GM21381 (cell line): ENCODE results near the gene STAT4.
A peak's percentile ranks its signal among the peaks of the same experiment; 100 is the strongest.

Experiments
- ATAC-seq: cut with Tn5 transposase; IDR thresholded peaks from one replicate; pipeline ENCODE4 v1.9.1; 2021; ENCODE audit warnings: mild to moderate bottlenecking, moderate library complexity; ENCODE audit not compliant: unreplicated experiment

Gene STAT4

GRCh38 chr2:191087311-191087710 lies 63.5 kb downstream of the STAT4 start:
- ATAC-seq = no peak

DNA sequence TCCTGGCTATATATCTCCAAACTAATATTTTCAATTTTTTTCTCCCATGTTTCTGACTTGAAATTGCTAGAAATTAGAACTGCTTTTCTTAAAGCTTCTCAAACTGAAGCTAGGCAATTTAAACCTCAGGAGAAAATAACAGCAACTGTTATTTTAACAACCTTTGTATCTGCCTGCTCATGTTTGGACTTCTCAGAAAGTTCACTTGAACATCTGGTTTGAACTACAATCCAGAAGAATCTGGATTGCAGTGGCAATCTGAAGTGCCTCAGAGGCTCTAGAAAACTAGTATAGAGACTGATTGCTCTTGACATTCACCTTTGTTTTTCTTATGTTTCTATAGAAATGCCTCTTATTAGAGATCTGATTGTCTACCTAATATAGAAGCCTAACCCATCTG lies 64.1 kb downstream of the STAT4 start:
- ATAC-seq = no peak

- ATAC-seq = no peak
Measured at GRCh38 chr2:191083540-191083939, 67.3 kb downstream of the STAT4 start.

GRCh38 chr2:191082321-191082720 lies 68.5 kb downstream of the STAT4 start:
- ATAC-seq = no peak

GRCh38 chr2:191081411-191082155 lies 69.2 kb downstream of the STAT4 start:
- ATAC-seq = no peak

DNA sequence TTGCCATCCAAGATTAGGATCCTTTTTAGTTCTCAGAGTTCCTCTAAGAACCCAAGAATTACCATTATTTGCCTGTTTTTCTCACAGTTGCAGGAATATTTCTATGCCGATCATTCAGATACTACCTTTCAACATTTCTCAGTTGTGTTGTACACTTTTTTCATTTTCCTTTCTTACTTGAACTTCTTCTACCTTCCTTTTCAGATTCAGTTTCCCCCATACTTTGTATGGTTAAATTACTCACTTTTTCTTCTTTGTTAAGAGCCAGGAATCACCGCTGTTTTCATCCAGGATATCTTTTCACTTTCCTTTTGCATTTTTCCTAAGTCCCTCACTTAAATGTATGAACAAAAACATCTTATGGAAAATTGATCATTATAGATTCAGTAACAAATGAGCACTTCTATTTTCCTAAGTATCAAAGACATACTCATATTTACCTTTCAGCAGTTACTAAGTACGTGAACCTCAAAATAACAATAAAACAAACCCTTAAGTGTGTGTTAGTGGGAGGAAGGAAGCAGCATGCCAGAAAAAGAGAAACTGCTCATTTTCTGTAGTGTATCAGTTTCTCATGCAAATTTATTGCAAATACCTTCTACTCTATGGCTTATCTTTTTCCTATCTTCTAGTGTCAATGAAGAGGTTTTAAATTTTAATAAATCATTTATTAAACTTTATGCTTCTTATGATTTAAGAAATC lies 72.5 kb downstream of the STAT4 start:
- ATAC-seq = peak; percentile 54

GRCh38 chr2:191070276-191070675 lies 80.5 kb downstream of the STAT4 start:
- ATAC-seq = no peak

DNA sequence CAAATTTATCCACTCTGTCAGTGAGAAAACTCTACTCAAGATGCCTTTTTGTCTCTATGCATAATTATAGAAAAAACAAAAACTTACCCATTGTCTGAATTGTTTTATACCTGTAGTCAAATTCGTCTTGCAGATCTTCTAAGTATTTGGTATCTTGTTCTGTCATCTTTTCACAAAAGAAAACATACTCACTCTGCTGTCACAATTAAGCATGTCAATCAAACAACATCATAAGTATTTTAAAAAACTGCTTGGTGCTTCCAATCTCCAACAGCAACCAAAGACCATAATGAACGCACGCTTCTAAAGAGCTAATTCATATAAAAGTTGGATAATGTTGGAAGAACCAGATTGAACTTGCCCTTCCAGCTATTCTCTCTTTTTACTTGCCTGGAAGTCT lies 81.2 kb downstream of the STAT4 start:
- no peak for ATAC-seq

DNA sequence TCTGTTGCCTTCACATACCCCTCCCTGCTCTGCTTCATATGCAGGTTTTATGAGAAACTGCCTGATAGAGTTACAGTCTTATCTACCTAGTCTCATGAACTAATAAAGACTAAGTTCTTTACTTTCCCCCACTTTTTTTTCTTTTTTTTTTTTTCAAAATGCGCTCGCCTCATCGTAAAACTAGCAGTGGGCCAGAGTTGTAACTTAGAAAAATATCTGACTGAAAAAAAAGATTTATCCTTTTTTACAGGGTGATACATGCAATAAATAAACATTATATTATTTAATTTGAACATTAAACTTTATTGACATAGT lies 83.9 kb downstream of the STAT4 start:
- no peak for ATAC-seq

- no peak for ATAC-seq
Measured at GRCh38 chr2:191066197-191066918, 84.4 kb downstream of the STAT4 start.

DNA sequence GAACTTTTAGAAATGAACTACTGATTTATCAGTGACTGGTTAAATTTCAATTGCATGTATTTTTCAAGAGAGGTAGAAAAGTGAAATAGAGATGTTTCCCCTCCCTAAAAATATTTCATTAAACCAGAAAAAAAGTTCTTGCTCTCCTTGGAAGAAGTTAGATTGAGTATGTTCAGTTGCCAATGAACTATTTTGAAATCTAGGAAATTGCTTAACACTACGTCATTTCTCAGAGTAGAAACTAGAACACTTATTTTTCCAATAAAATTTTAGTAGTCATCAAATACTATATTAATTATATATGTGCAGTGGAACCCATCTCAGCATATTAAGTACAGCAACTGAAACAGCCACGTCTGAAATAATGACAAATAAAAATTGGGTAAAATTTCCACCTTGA lies 85.0 kb downstream of the STAT4 start:
- ATAC-seq = no peak

DNA sequence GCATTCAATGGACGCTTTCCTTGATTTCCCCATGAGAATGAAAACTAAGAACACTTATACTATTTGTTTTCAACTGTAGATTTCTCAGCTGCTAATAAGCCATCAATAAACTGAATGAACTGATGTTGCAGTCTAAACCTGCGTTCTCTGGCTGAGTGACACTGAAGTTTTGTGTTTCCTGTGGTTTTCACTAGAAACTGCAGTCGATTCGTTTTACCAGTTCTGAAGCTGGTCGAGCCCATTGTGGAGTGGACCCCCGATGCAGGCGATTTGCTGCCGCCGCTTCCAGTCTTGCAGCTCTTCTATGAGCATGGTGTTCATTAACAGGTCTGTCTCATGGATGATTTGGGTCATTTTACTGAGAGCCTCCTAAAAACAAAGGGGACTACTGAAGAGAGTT lies 86.2 kb downstream of the STAT4 start:
- ATAC-seq = no peak

DNA sequence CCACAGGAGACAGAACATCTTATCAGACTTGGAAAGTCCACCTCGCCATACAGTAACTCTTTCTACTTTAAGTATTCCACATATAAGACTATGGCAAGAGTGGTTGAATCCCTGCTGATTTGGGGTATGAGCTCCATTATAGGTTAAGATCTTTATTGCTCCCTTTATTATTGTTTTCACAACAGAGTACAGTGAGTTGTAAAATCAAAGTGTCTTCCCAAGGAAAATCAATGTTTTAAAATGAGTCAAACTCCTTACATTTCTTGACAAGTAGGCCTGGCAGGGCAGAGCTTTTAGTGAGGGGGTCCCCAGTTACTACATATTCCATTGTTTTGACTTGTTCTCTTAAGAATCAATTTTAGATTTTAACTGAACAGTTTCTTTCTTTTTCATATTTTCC lies 87.2 kb downstream of the STAT4 start:
- ATAC-seq = no peak

GRCh38 chr2:191061381-191061980 lies 89.3 kb downstream of the STAT4 start:
- ATAC-seq = no peak

DNA sequence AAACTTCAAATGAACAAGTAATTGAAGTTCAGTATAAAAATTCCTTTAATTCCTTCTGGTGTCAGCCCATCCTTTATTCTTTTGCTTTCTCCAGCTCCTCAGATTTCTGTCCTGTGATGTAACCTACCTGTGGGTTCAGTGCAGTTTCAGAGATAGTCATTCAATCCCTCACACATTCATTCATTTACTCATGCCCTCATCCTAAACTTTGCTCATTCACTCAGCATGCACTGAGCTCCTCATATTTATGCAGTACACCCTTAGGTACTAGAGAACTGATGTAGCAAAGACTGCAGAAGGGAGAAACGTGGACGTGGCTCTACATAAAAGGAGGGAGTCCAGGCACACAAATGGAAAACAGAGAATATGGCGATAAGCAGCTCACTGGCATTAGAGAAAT lies 91.5 kb downstream of the STAT4 start:
- ATAC-seq = no peak

DNA sequence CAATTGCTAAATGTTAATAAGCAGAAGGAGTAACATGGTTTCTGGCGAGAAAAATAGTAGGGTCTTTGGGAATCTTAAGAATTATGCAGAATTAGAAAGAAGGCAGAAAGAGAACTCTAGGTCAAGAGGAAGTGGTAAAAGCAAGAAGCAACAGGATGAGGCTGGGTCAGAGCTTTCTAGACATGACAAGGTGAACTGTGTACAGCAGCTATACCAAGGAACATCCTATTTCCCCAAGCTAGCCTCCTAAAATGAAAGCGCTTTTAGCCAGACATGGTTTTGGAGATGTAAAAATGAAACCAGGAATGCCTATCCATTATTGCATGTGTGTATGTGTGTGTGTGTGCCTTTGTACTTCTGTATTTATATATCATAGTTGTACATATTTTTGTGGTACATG lies 94.6 kb downstream of the STAT4 start:
- ATAC-seq = peak; percentile 56

DNA sequence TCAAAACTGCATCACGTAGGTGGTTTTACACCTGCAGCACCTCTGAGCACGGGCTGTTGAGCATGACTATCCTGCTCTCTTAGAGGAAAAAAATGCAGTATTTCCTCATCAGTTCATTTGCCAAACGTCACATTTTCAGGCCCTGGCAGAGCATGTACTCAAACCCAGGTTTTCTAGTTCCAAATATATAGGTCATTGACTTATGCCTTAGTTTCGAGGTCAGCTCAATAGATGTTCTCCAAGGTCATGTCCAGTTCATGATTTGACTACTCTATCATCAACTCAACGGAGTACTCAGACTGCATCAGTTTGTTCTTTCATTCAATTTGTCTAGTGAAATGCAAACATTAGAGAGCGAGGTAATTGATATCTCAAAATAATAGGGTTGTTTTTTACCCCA lies 97.5 kb downstream of the STAT4 start:
- ATAC-seq = no peak

DNA sequence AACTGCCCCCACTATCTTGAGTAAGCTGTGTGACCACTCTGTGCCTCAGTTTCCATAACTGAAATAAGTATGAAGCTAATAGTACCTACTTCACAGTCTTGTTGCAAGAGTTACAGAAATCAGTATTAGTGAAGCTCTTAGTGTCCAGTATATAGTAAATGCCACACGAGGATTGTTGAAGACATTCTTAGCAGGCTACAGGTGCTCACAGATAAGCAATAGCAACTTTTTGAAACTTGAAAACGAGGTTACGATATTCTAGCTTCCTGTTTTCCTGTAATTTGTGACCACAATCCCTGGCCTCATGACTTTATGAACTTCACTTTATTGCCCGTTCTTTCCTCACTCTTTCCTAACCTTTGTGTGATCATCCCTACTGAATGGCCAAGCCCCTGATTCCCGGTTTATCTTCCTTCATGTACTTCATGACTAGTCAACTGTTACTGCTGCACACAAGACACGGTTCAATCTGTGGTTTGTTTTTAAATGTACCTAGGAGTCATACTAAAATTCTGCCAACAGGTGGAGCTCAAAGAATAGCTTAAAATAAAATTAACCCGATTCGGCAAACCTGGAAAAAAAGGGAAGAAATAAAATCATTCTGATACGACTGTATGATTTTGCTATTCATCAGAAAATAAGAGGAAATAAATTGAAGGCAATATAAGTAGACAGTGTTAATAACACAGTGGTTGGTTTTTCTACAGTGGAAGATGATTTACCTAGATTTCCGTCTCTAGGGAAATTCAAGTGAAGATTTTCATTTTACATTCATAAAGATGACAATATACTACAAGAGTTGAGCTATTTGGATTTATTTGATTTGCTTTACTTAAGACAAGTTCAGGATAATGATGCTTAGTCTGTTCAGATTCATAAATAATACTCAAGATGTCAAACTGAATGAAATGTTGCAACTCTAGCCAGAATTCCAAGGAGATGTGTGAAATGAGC lies 98.7 kb downstream of the STAT4 start:
- ATAC-seq = no peak

DNA sequence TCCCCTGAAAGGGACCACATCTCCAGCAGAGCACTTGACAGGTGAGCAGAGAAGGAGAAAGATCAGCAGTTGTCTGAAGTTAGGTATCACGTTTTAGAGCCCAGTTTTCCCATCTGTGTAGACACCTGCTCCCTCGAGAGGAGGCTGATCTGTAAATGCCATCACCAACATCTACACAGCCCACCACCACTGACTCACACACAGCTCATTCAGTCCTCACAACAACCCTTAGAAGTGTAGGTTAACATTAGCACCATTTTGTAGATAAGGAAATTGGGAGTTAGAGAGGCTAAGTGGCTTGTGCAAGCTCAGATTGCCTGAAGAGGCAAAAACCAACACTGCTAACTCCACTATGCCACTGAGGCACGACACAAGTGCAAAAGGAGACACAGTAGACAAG lies 99.6 kb downstream of the STAT4 start:
- ATAC-seq = no peak

GRCh38 chr2:191050640-191050987 lies 100.2 kb downstream of the STAT4 start:
- no peak for ATAC-seq
